K562 (cell line): ENCODE results near the gene DRG1. TPM values are rescaled to one million over a fixed set of nuclear protein-coding genes. Genes with fewer than 3 reads are reported as not detected.

Source experiments
- ATF1 ChIP-seq, 2 experiments: fragments of 450-650 bp in 1 of 2; IDR thresholded peaks; 2 replicates each; pipeline ENCODE4 v1.6.1; 2016; ENCODE audit warnings: missing compliant biosample characterization in 1 of 2, missing genetic modification characterization in 1 of 2
- CAMTA2 ChIP-seq: fragments of 250-450 bp; sonication (Bioruptor Pico); conservative IDR thresholded peaks from 2 replicates; pipeline ENCODE4 v1.5.1; 2022
- CUX1 ChIP-seq: fragments of 200-800 bp; sonication (Bioruptor generic); IDR thresholded peaks from 2 replicates; pipeline ENCODE4 v1.6.1; 2016; ENCODE audit warnings: missing genetic modification characterization, missing compliant biosample characterization
- CXXC5 ChIP-seq: fragments of 250-450 bp; sonication (Bioruptor Pico); IDR thresholded peaks from 2 replicates; pipeline ENCODE4 v1.8.0; 2022; ENCODE audit warnings: inconsistent platforms, mild to moderate bottlenecking, moderate library complexity
- EHMT2 ChIP-seq: fragments of 450-650 bp; IDR thresholded peaks from 2 replicates; pipeline ENCODE4 v1.6.1; 2018; ENCODE audit warnings: antibody characterized with exemption
- ETS2 ChIP-seq: IDR thresholded peaks from 2 replicates; pipeline ENCODE4 v1.6.1; 2016; ENCODE audit warnings: borderline replicate concordance, missing genetic modification characterization, mild to moderate bottlenecking, moderate library complexity, missing compliant biosample characterization; ENCODE audit not compliant: poor library complexity, severe bottlenecking
- FOXP1 ChIP-seq: sonication (generic); formaldehyde crosslinking; IDR thresholded peaks from 2 replicates; pipeline ENCODE4 v1.8.0; 2022; ENCODE audit warnings: mild to moderate bottlenecking, missing genetic modification reagents
- GABPB2 ChIP-seq: fragments of 250-450 bp; sonication (Bioruptor Pico); conservative IDR thresholded peaks from 2 replicates; pipeline ENCODE4 v1.5.1; 2021; ENCODE audit warnings: mild to moderate bottlenecking
- IRF1 ChIP-seq: sonication (generic); formaldehyde crosslinking; IDR thresholded peaks from 2 replicates; pipeline ENCODE4 v1.8.0; 2022; ENCODE audit warnings: missing genetic modification reagents, mild to moderate bottlenecking, borderline replicate concordance
- MCM3 ChIP-seq: fragments of 450-650 bp; IDR thresholded peaks from 2 replicates; pipeline ENCODE4 v1.6.1; 2016
- MYBL2 ChIP-seq, 2 experiments: fragments of 450-650 bp in 1 of 2; sonication (generic) in 1 of 2; formaldehyde crosslinking in 1 of 2; IDR thresholded peaks; 2 replicates each; pipeline versions ENCODE4 v1.6.1 to v1.8.1; 2017 to 2022; ENCODE audit warnings: borderline replicate concordance in 1 of 2, inconsistent platforms in 1 of 2, low read depth in 1 of 2, mild to moderate bottlenecking in 1 of 2, missing genetic modification reagents in 1 of 2, moderate library complexity in 1 of 2
- PTTG1 ChIP-seq: fragments of 450-650 bp; IDR thresholded peaks from 2 replicates; pipeline ENCODE4 v1.6.1; 2016; ENCODE audit warnings: low read depth, mild to moderate bottlenecking, missing genetic modification characterization, missing compliant biosample characterization
- RB1 ChIP-seq: fragments of 450-650 bp; IDR thresholded peaks from 2 replicates; pipeline ENCODE4 v1.6.1; 2017; ENCODE audit warnings: low read depth, mild to moderate bottlenecking
- TEAD2 ChIP-seq: fragments of 450-650 bp; IDR thresholded peaks from 2 replicates; pipeline ENCODE4 v1.6.1; 2016; ENCODE audit warnings: missing genetic modification characterization, control low read depth, missing compliant biosample characterization
- UBTF ChIP-seq, 2 experiments: IDR thresholded peaks; 2 replicates each; pipeline ENCODE4 v1.6.1; 2012; ENCODE audit warnings: improper control_type of control experiment in 2 of 2, low read depth in 2 of 2, low read length in 2 of 2, borderline replicate concordance in 1 of 2
- ZBTB8A ChIP-seq: fragments of 450-650 bp; IDR thresholded peaks from 2 replicates; pipeline ENCODE4 v1.6.1; 2018; ENCODE audit warnings: mild to moderate bottlenecking, moderate library complexity; ENCODE audit not compliant: partially characterized antibody
- ZC3H11A ChIP-seq: IDR thresholded peaks from 2 replicates; pipeline ENCODE4 v1.6.1; 2012; ENCODE audit warnings: low read depth, low read length, improper control_type of control experiment
- ZEB2 ChIP-seq: fragments of 450-650 bp; IDR thresholded peaks from 2 replicates; pipeline ENCODE4 v1.6.1; 2016
- ZNF143 ChIP-seq: sonication (generic); formaldehyde crosslinking; IDR thresholded peaks from 2 replicates; pipeline ENCODE4 v1.9.0; 2022; ENCODE audit warnings: mild to moderate bottlenecking, missing genetic modification reagents
- ZNF197 ChIP-seq: fragments of 200-800 bp; sonication (Bioruptor generic); IDR thresholded peaks from 2 replicates; pipeline ENCODE4 v1.6.1; 2016; ENCODE audit warnings: low read depth, missing genetic modification characterization, missing compliant biosample characterization
- polyA plus RNA-seq, 8 experiments: library from polyadenylated mRNA; depleted of rRNA in 4 of 8; stranded (reverse) in 5 of 8; unstranded in 3 of 8; fragments of >200 nt; fragmentation: Nextera tagmentation in 2 of 8; fragmentation: Illumina TruSeq in 1 of 8; extraction: Ambion mirVana in 2 of 8; extraction: Trizol in 1 of 8; gene quantifications; 2 replicates each; pipeline versions ENCODE4 v1.2.1 to v1.2.3, GENCODE V29; 2011 to 2014; ENCODE audit warnings: inconsistent platforms in 1 of 8, missing spikeins in 1 of 8
- total RNA-seq, 7 experiments: library from RNA; depleted of rRNA in 6 of 7; stranded (reverse); fragments of >200 nt in 6 of 7; fragmentation: Illumina TruSeq in 2 of 7; extraction: Trizol in 2 of 7; gene quantifications; 2 replicates each; pipeline versions ENCODE4 v1.2.1 to v1.2.3, GENCODE V29; 2011 to 2021; ENCODE audit warnings: low replicate concordance in 1 of 7

The DRG1 gene
- total and polyA plus RNA-seq, 9 of the 15 experiments (the other 6 are each of a cell fraction or from before 2014, with no cell fraction given), result 76.4 to 211 (median 93.3) TPM

- TF ChIP-seq IRF1 (CRISPR knock-in tag), result no peak
- TF ChIP-seq ETS2 (tag), result no peak
- TF ChIP-seq ZBTB8A, result no peak
- TF ChIP-seq CXXC5, result peak; percentile 83
- TF ChIP-seq ZNF197 (CRISPR knock-in tag), result no peak
- TF ChIP-seq MCM3, result no peak
- TF ChIP-seq TEAD2 (tag), result no peak
- no peak for TF ChIP-seq UBTF (IDR thresholded peaks at IDR 0.05; ENCODE audit: borderline replicate concordance in 1 of 2, low read depth in 2 of 2, low read length in 2 of 2)
- no peak for TF ChIP-seq ZNF143 (CRISPR knock-in tag)
- TF ChIP-seq PTTG1, result no peak
- no peak for TF ChIP-seq ATF1 (CRISPR knock-in tag; IDR thresholded peaks at IDR 0.05)
- peak; percentile 69 for TF ChIP-seq ATF1 (tag; IDR thresholded peaks at IDR 0.05)
- no peak for TF ChIP-seq CUX1 (CRISPR knock-in tag)
- no peak for TF ChIP-seq GABPB2
- TF ChIP-seq EHMT2, result no peak
- TF ChIP-seq RB1, result peak; percentile 53
- no peak for TF ChIP-seq ZC3H11A
- TF ChIP-seq ZEB2, result no peak
- TF ChIP-seq FOXP1 (CRISPR knock-in tag), result no peak
- no peak for TF ChIP-seq CAMTA2 (CRISPR knock-in tag)
- TF ChIP-seq MYBL2 (IDR thresholded peaks at IDR 0.05; ENCODE audit: low read depth), result no peak
- no peak for TF ChIP-seq MYBL2 (CRISPR knock-in tag; IDR thresholded peaks at IDR 0.05; ENCODE audit: borderline replicate concordance)
Measured at GRCh38 chr22:31399211-31400022, at the start of gene DRG1 (continued).
